HepG2 (cell line): Measurements from ENCODE around the gene SLC13A5. TPM values are rescaled to one million over a fixed set of nuclear protein-coding genes. Genes with fewer than 3 reads are reported as not detected.

Source experiments
- FUBP1 ChIP-seq: sonication (generic); formaldehyde crosslinking; IDR thresholded peaks from 2 replicates; pipeline ENCODE4 v1.5.1; 2020; ENCODE audit warnings: missing genetic modification reagents, mild to moderate bottlenecking, borderline replicate concordance
- HNRNPH1 ChIP-seq: fragments of 200-400 bp; formaldehyde crosslinking; optimal IDR thresholded peaks from 2 replicates; pipeline ENCODE3; 2017; ENCODE audit warnings: mild to moderate bottlenecking, low read depth, low read length
- MAF1 ChIP-seq: sonication (generic); formaldehyde crosslinking; IDR thresholded peaks from 2 replicates; pipeline ENCODE4 v1.5.0; 2020; ENCODE audit warnings: missing genetic modification reagents, borderline replicate concordance
- NPAS2 ChIP-seq: sonication (generic); formaldehyde crosslinking; IDR thresholded peaks from 2 replicates; pipeline ENCODE4 v1.8.0; 2022; ENCODE audit warnings: mild to moderate bottlenecking, missing genetic modification reagents, borderline replicate concordance
- SAFB2 ChIP-seq: sonication (generic); formaldehyde crosslinking; IDR thresholded peaks from 2 replicates; pipeline ENCODE4 v1.5.1; 2020; ENCODE audit warnings: missing genetic modification reagents, low read depth, mild to moderate bottlenecking, borderline replicate concordance
- SIX1 ChIP-seq: sonication (generic); formaldehyde crosslinking; IDR thresholded peaks from 2 replicates; pipeline ENCODE4 v1.4.0; 2020; ENCODE audit warnings: missing genetic modification reagents, borderline replicate concordance
- STAG1 ChIP-seq: sonication (generic); formaldehyde crosslinking; IDR thresholded peaks from 2 replicates; pipeline ENCODE4 v1.4.0; 2020; ENCODE audit warnings: missing genetic modification reagents
- ZBTB10 ChIP-seq: sonication (generic); formaldehyde crosslinking; IDR thresholded peaks from 2 replicates; pipeline ENCODE4 v1.4.0; 2020; ENCODE audit warnings: missing genetic modification reagents, borderline replicate concordance
- ZHX2 ChIP-seq, 2 experiments: sonication (generic) in 1 of 2; formaldehyde crosslinking in 1 of 2; IDR thresholded peaks; 2 replicates each; pipeline versions ENCODE4 v1.6.1 to v1.9.0; 2014 to 2022; ENCODE audit warnings: antibody characterized with exemption in 1 of 2, borderline replicate concordance in 1 of 2, inconsistent platforms in 1 of 2, low read depth in 1 of 2, missing genetic modification reagents in 1 of 2
- ZNF136 ChIP-seq: sonication (generic); formaldehyde crosslinking; IDR thresholded peaks from 2 replicates; pipeline ENCODE4 v1.8.1; 2022; ENCODE audit warnings: low read depth, mild to moderate bottlenecking, moderate library complexity, missing genetic modification reagents
- ZNF280B ChIP-seq: sonication (generic); formaldehyde crosslinking; IDR thresholded peaks from 2 replicates; pipeline ENCODE4 v1.5.0; 2020; ENCODE audit warnings: missing genetic modification reagents, mild to moderate bottlenecking, borderline replicate concordance
- ZNF367 ChIP-seq: sonication (generic); formaldehyde crosslinking; IDR thresholded peaks from 2 replicates; pipeline ENCODE4 v1.4.0; 2020; ENCODE audit warnings: missing genetic modification reagents, borderline replicate concordance
- ZNF382 ChIP-seq: sonication (generic); formaldehyde crosslinking; IDR thresholded peaks from 2 replicates; pipeline ENCODE4 v1.5.0; 2020; ENCODE audit warnings: missing genetic modification reagents, mild to moderate bottlenecking, borderline replicate concordance
- ZNF547 ChIP-seq: sonication (generic); formaldehyde crosslinking; IDR thresholded peaks from 2 replicates; pipeline ENCODE4 v1.5.1; 2020; ENCODE audit warnings: mild to moderate bottlenecking, missing genetic modification reagents
- ZNF557 ChIP-seq: sonication (generic); formaldehyde crosslinking; IDR thresholded peaks from 2 replicates; pipeline ENCODE4 v1.4.0; 2020; ENCODE audit warnings: missing genetic modification reagents
- polyA plus RNA-seq, 8 experiments: library from polyadenylated mRNA; depleted of rRNA in 3 of 8; stranded (reverse) in 7 of 8; unstranded in 1 of 8; fragments of >200 nt; fragmentation: Illumina TruSeq in 4 of 8; extraction: Trizol in 4 of 8; gene quantifications; 2 replicates each; pipeline versions ENCODE4 v1.2.1 to v1.2.3, GENCODE V29; 2011 to 2016; ENCODE audit warnings: low read depth in 4 of 8, missing spikeins in 1 of 8, mixed read lengths in 1 of 8; ENCODE audit not compliant: insufficient read depth in 1 of 8
- total RNA-seq, 5 experiments: library from RNA; depleted of rRNA; stranded (reverse); fragments of >200 nt; fragmentation: Illumina TruSeq; extraction: Trizol; gene quantifications; 2 replicates each; pipeline ENCODE4 v1.2.3, GENCODE V29; 2016; ENCODE audit warnings: low read depth in 1 of 5

The SLC13A5 gene
- total and polyA plus RNA-seq, 2 of the 13 experiments (the other 11 are each of a cell fraction or from before 2014, with no cell fraction given): 42.8 to 310 TPM

GRCh38 chr17:6640536-6641246, 72.5 kb downstream of the SLC13A5 start, which contains the start of the genes KIAA0753 and TXNDC17 (continued):
- TF ChIP-seq NPAS2 (no peak), ZNF367 (CRISPR knock-in tag) (no peak), SIX1 (no peak), STAG1 (CRISPR knock-in tag) (no peak), ZBTB10 (no peak), ZNF547 (CRISPR knock-in tag) (peak; percentile 91; the same call in 1 of the 2 replicates), ZNF557 (CRISPR knock-in tag) (no peak), ZNF280B (CRISPR knock-in tag) (peak; percentile 69; the same call in 1 of the 2 replicates), MAF1 (no peak), ZHX2 (IDR thresholded peaks at IDR 0.05; ENCODE audit: low read depth) (no peak; the same call in 1 of the 2 replicates), ZHX2 (CRISPR knock-in tag; IDR thresholded peaks at IDR 0.05; ENCODE audit: borderline replicate concordance) (no peak; the same call in 1 of the 2 replicates), ZNF136 (CRISPR knock-in tag) (peak; percentile 97), HNRNPH1 (no peak), FUBP1 (CRISPR knock-in tag) (no peak), SAFB2 (CRISPR knock-in tag) (no peak), ZNF382 (CRISPR knock-in tag) (no peak)
